DND-41 (cell line): ENCODE data around the gene DCPS.

Experiments
- ATAC-seq: fragments of 200-7000 bp; cut with Tn5 transposase; 3 replicates; pipeline ENCODE4 v1.9.1; 2021; ENCODE audit warnings: low read depth; ENCODE audit not compliant: insufficient read depth
- DNase-seq: peaks from one replicate; pipeline ENCODE4 v3.0.0-alpha.2; 2020
- H2AFZ ChIP-seq: 2 replicates; pipeline ENCODE4 v1.6.0; 2012; ENCODE audit warnings: low read depth, low read length
- H3K27ac ChIP-seq: 2 replicates; pipeline ENCODE4 v1.5.1; 2012; ENCODE audit warnings: low read length, inconsistent platforms
- H3K27me3 ChIP-seq: fragments of 200-600 bp; sonication (generic); 2 replicates; pipeline ENCODE4 v1.6.0; 2012; ENCODE audit warnings: low read length, mild to moderate bottlenecking, inconsistent platforms; ENCODE audit not compliant: insufficient read depth, poor library complexity
- H3K36me3 ChIP-seq: 2 replicates; pipeline ENCODE4 v1.5.1; 2012; ENCODE audit warnings: low read length, inconsistent platforms; ENCODE audit not compliant: insufficient read depth
- H3K4me1 ChIP-seq: 2 replicates; pipeline ENCODE4 v1.5.1; 2012; ENCODE audit warnings: mild to moderate bottlenecking, low read length; ENCODE audit not compliant: insufficient read depth
- H3K4me2 ChIP-seq: 2 replicates; pipeline ENCODE4 v1.6.0; 2012; ENCODE audit warnings: mild to moderate bottlenecking, moderate library complexity, low read length, inconsistent platforms; ENCODE audit not compliant: insufficient read depth
- H3K4me3 ChIP-seq, 2 experiments: fragments of 200-600 bp in 1 of 2; shearing (Covaris generic) in 1 of 2; 2 replicates each; pipeline ENCODE4 v1.5.1; 2012 to 2016; ENCODE audit warnings: inconsistent platforms in 2 of 2, low read length in 2 of 2, mild to moderate bottlenecking in 2 of 2, low read depth in 1 of 2, moderate library complexity in 1 of 2
- H3K79me2 ChIP-seq: 2 replicates; pipeline ENCODE4 v1.6.0; 2012; ENCODE audit warnings: low read length, inconsistent platforms; ENCODE audit not compliant: insufficient read depth
- H3K9ac ChIP-seq: 2 replicates; pipeline ENCODE4 v1.6.0; 2012; ENCODE audit warnings: low read depth, mild to moderate bottlenecking, inconsistent platforms, low read length, moderate library complexity
- H3K9me3 ChIP-seq: 2 replicates; pipeline ENCODE4 v1.5.1; 2012; ENCODE audit warnings: low read length, moderate library complexity, mild to moderate bottlenecking, inconsistent platforms; ENCODE audit not compliant: insufficient read depth, severe bottlenecking
- H4K20me1 ChIP-seq: 2 replicates; pipeline ENCODE4 v1.6.0; 2012; ENCODE audit warnings: low read length; ENCODE audit not compliant: insufficient read depth
- EZH2 ChIP-seq: IDR thresholded peaks from 3 replicates; pipeline ENCODE4 v1.6.1; 2012; ENCODE audit warnings: borderline replicate concordance, low read depth, mild to moderate bottlenecking, moderate library complexity, low read length, inconsistent platforms; ENCODE audit not compliant: severe bottlenecking
- TF ChIP-seq, protein P1 (sequence below): IDR thresholded peaks from 2 replicates; pipeline ENCODE4 v1.5.1; 2012; ENCODE audit warnings: borderline replicate concordance, low read length, moderate library complexity, mild to moderate bottlenecking; ENCODE audit not compliant: poor library complexity, severe bottlenecking; ENCODE audit errors: extremely low read depth

The DCPS gene

GRCh38 chr11:126288237-126288636, 15.6 kb upstream of the DCPS start:
- Histone ChIP-seq H2AFZ (no peak overlapping the region), H3K27ac (no peak overlapping the region), H3K79me2 (peaks cover 2% of the 10 kb centered on the region; the same call in 1 of the 2 replicates), H3K9me3 (no peaks in the 10 kb centered on the region), H3K36me3 (peaks cover 24% of the 10 kb centered on the region), H3K4me3 (no peak overlapping the region), H3K4me1 (peaks cover 14% of the 10 kb centered on the region), H3K4me2 (no peak overlapping the region), H3K9ac (no peak overlapping the region), H3K27me3 (peaks cover 1% of the 10 kb centered on the region), H4K20me1 (peaks cover 3% of the 10 kb centered on the region)
- no peak for ATAC-seq
- no peak for DNase-seq
- no peak for TF ChIP-seq EZH2
- TF ChIP-seq, protein P1, sequence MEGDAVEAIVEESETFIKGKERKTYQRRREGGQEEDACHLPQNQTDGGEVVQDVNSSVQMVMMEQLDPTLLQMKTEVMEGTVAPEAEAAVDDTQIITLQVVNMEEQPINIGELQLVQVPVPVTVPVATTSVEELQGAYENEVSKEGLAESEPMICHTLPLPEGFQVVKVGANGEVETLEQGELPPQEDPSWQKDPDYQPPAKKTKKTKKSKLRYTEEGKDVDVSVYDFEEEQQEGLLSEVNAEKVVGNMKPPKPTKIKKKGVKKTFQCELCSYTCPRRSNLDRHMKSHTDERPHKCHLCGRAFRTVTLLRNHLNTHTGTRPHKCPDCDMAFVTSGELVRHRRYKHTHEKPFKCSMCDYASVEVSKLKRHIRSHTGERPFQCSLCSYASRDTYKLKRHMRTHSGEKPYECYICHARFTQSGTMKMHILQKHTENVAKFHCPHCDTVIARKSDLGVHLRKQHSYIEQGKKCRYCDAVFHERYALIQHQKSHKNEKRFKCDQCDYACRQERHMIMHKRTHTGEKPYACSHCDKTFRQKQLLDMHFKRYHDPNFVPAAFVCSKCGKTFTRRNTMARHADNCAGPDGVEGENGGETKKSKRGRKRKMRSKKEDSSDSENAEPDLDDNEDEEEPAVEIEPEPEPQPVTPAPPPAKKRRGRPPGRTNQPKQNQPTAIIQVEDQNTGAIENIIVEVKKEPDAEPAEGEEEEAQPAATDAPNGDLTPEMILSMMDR, result no peak

- no peak for TF ChIP-seq EZH2
- TF ChIP-seq, protein P1, result no peak
- no peaks in the 10 kb centered on the region; the same call in 1 of the 2 replicates for H3K79me2 ChIP-seq
- H4K20me1 ChIP-seq, result peaks cover 8% of the 10 kb centered on the region
- DNase-seq (no peak), ATAC-seq (no peak)
- no peaks in the 10 kb centered on the region for H3K9me3 ChIP-seq
- no peak overlapping the region for H2AFZ ChIP-seq
- H3K36me3 ChIP-seq, result peaks cover 37% of the 10 kb centered on the region
- H3K27me3 ChIP-seq, result no peaks in the 10 kb centered on the region
- no peak overlapping the region for H3K4me2 ChIP-seq
- no peak overlapping the region for H3K9ac ChIP-seq
- H3K4me3 ChIP-seq, result no peak overlapping the region
- H3K27ac ChIP-seq, result no peak overlapping the region
- no peaks in the 10 kb centered on the region for H3K4me1 ChIP-seq
These were observed 13.0 kb upstream of the DCPS start for GRCh38 chr11:126290887-126291286.

DNA sequence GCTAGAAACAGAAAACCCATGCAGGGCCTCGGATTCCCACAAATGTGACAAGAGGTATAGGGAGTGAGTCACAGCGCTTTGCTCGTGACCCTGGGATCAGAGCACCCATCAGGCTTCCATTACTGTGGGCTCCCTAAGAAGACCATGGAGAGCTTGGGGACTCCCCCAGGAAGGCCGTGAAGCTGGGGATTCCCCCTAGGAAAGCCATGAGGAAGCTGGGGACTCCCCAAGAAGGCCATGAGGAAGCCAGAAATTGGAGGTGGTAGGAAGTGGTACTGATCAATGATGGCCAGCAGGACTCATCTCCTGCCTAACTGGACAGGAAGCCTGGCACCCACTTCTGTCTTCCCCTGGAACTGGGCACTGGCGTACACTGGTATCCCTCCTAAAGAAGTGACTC, 10.1 kb upstream of the DCPS start:
- DNase-seq (no peak), ATAC-seq (no peak)
- H3K27ac ChIP-seq, result no peak overlapping the region
- no peak overlapping the region for H3K4me3 ChIP-seq
- peaks cover 8% of the 10 kb centered on the region for H4K20me1 ChIP-seq
- no peak overlapping the region for H3K9ac ChIP-seq
- TF ChIP-seq EZH2, result no peak
- no peaks in the 10 kb centered on the region for H3K9me3 ChIP-seq
- no peaks in the 10 kb centered on the region for H3K4me1 ChIP-seq
- no peak overlapping the region for H2AFZ ChIP-seq
- H3K4me2 ChIP-seq, result no peak overlapping the region
- H3K79me2 ChIP-seq, result peaks cover 12% of the 10 kb centered on the region
- H3K27me3 ChIP-seq, result no peaks in the 10 kb centered on the region
- peaks cover 37% of the 10 kb centered on the region for H3K36me3 ChIP-seq

DNA sequence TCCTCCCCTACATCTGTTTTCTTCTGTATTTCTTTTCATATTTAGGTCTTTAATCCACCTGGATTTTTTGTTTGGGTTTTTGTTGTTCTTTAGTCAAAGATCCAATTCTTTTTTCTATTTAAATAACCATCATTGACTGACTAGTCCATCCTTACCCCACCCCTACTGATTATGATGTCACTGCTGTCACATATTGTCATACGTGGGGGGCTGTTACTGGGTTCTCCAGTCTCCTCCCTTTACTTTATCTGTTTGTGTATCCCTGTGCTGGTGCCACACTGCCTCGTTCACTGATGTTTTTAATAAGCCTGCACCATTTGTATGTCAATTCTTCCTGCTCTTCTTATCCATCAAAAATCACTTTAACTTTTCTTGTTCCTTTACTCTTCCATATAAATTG, 6.9 kb upstream of the DCPS start:
- Histone ChIP-seq H3K27ac (no peak overlapping the region), H2AFZ (no peak overlapping the region), H3K9ac (no peak overlapping the region), H3K27me3 (no peaks in the 10 kb centered on the region), H4K20me1 (peaks cover 8% of the 10 kb centered on the region), H3K4me1 (peaks cover 4% of the 10 kb centered on the region; the same call in 1 of the 2 replicates), H3K4me3 (no peak overlapping the region), H3K36me3 (peaks cover 32% of the 10 kb centered on the region), H3K9me3 (no peaks in the 10 kb centered on the region), H3K79me2 (peaks cover 40% of the 10 kb centered on the region), H3K4me2 (no peak overlapping the region)
- TF ChIP-seq, protein P1, result no peak
- no peak for TF ChIP-seq EZH2
- DNase-seq, result no peak
- ATAC-seq, result no peak
